ENCODE results near the gene COL4A6.

DNA sequence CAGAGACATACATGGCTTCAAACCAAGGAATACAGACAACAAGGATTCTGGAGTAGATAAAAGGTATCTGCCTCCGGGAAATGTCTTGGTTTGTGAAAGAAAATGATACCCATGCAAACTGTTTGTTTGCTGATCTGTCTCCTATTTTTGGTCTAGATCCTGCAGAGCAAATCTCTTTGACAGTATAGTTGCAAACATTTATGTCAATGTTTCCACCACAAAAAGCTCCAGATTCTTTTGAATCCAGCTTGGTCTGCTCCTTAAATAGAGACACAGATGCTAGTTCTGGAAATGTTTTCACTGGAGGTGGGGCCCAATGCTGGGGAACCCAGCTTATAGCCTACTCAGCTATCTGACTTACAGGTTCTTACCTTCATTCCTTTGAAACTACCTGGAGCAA, 226.9 kb downstream of the COL4A6 start:
- TF ChIP-seq, protein P1, sequence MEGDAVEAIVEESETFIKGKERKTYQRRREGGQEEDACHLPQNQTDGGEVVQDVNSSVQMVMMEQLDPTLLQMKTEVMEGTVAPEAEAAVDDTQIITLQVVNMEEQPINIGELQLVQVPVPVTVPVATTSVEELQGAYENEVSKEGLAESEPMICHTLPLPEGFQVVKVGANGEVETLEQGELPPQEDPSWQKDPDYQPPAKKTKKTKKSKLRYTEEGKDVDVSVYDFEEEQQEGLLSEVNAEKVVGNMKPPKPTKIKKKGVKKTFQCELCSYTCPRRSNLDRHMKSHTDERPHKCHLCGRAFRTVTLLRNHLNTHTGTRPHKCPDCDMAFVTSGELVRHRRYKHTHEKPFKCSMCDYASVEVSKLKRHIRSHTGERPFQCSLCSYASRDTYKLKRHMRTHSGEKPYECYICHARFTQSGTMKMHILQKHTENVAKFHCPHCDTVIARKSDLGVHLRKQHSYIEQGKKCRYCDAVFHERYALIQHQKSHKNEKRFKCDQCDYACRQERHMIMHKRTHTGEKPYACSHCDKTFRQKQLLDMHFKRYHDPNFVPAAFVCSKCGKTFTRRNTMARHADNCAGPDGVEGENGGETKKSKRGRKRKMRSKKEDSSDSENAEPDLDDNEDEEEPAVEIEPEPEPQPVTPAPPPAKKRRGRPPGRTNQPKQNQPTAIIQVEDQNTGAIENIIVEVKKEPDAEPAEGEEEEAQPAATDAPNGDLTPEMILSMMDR (IDR thresholded peaks at IDR 0.05; ENCODE audit: poor library complexity, severe bottlenecking), result no peak
- TF ChIP-seq RAD21 (conservative IDR thresholded peaks at IDR 0.05), result no peak

All from neural cell (in vitro differentiated cells).